CD8-positive, alpha-beta memory T cell (primary cell): ENCODE measurements around the gene ARSB. TPM values are rescaled to one million over a fixed set of nuclear protein-coding genes. Genes with fewer than 3 reads are reported as not detected.
"Not testable (repeated sequence)": the region's sequence is repeated elsewhere in the genome, so short reads cannot be mapped to it uniquely, and the experiment has no call there.

Experiments used
- CTCF ChIA-PET: fragments of 350-600 bp; sonication (Branson Sonifier 250); formaldehyde crosslinking; loops from one replicate; lab custom pipeline; 2021; ENCODE audit warnings: antibody characterized with exemption; lab: Charles Lee
- POLR2A ChIA-PET: fragments of 350-600 bp; sonication (Branson Sonifier 250); formaldehyde crosslinking; loops from one replicate; lab custom pipeline; 2021; ENCODE audit warnings: antibody characterized with exemption; lab: Charles Lee
- DNase-seq, 5 donors: peaks; one replicate each; pipeline versions ENCODE4 v3.0.0 to v3.0.0-alpha.2; 2020 to 2022; ENCODE audit warnings: mixed read lengths in 1 of 5
- H3K27ac ChIP-seq: one replicate; pipeline ENCODE4 v1.7.0; 2013; ENCODE audit warnings: low read depth, mild to moderate bottlenecking, low read length, moderate library complexity
- H3K27me3 ChIP-seq: 2 replicates; pipeline ENCODE4 v1.7.0; 2013; ENCODE audit warnings: low read length, mild to moderate bottlenecking; ENCODE audit not compliant: insufficient read depth, poor library complexity, severe bottlenecking
- H3K36me3 ChIP-seq: 2 replicates; pipeline ENCODE4 v1.7.0; 2013; ENCODE audit warnings: mild to moderate bottlenecking, low read length, moderate library complexity; ENCODE audit not compliant: insufficient read depth
- H3K4me1 ChIP-seq: 2 replicates; pipeline ENCODE4 v1.7.0; 2013; ENCODE audit warnings: mild to moderate bottlenecking, low read length, moderate library complexity; ENCODE audit not compliant: insufficient read depth
- H3K4me3 ChIP-seq: 2 replicates; pipeline ENCODE4 v1.7.0; 2013; ENCODE audit warnings: mild to moderate bottlenecking, low read length
- H3K9me3 ChIP-seq: 2 replicates; pipeline ENCODE4 v1.7.0; 2013; ENCODE audit warnings: mild to moderate bottlenecking, low read length
- H3K27ac Mint-ChIP-seq, 8 donors: one replicate each; pipeline ENCODE4 v1.8.0; 2020 to 2021; ENCODE audit warnings: mixed read lengths in 8 of 8, mild to moderate bottlenecking in 6 of 8, inconsistent platforms in 3 of 8, moderate library complexity in 3 of 8
- H3K27me3 Mint-ChIP-seq, 2 donors: one replicate each; pipeline ENCODE4 v1.8.0; 2020 to 2021; ENCODE audit warnings: mixed read lengths in 2 of 2, mild to moderate bottlenecking in 1 of 2, moderate library complexity in 1 of 2
- H3K36me3 Mint-ChIP-seq, 3 donors: one replicate each; pipeline ENCODE4 v1.8.0; 2020 to 2021; ENCODE audit warnings: mixed read lengths in 3 of 3, inconsistent platforms in 1 of 3, mild to moderate bottlenecking in 1 of 3
- H3K4me1 Mint-ChIP-seq, 3 donors: one replicate each; pipeline ENCODE4 v1.8.0; 2020 to 2021; ENCODE audit warnings: mixed read lengths in 3 of 3, inconsistent platforms in 1 of 3, mild to moderate bottlenecking in 1 of 3
- H3K4me3 Mint-ChIP-seq, 7 donors: one replicate each; pipeline ENCODE4 v1.8.0; 2020 to 2021; ENCODE audit warnings: mixed read lengths in 7 of 7, mild to moderate bottlenecking in 6 of 7, moderate library complexity in 4 of 7, inconsistent platforms in 2 of 7
- H3K9me3 Mint-ChIP-seq, 5 donors: one replicate each; pipeline ENCODE4 v1.8.0; 2020 to 2022; ENCODE audit warnings: mixed read lengths in 5 of 5, mild to moderate bottlenecking in 3 of 5, moderate library complexity in 2 of 5, inconsistent platforms in 1 of 5
- polyA plus RNA-seq: library from polyadenylated mRNA; unstranded; fragments of 300-500 nt; fragmentation: Illumina TruSeq; gene quantifications from one replicate; pipeline ENCODE4 v1.2.3, GENCODE V29; 2021
- total RNA-seq, 2 experiments: library from RNA; stranded (reverse); gene quantifications; one replicate each; pipeline ENCODE4 v1.2.3, GENCODE V29; 2021

ARSB gene
- total and polyA plus RNA-seq, 3 experiments from 2014 or later, result 5.1 to 19.9 (median 19.6) TPM

DNA sequence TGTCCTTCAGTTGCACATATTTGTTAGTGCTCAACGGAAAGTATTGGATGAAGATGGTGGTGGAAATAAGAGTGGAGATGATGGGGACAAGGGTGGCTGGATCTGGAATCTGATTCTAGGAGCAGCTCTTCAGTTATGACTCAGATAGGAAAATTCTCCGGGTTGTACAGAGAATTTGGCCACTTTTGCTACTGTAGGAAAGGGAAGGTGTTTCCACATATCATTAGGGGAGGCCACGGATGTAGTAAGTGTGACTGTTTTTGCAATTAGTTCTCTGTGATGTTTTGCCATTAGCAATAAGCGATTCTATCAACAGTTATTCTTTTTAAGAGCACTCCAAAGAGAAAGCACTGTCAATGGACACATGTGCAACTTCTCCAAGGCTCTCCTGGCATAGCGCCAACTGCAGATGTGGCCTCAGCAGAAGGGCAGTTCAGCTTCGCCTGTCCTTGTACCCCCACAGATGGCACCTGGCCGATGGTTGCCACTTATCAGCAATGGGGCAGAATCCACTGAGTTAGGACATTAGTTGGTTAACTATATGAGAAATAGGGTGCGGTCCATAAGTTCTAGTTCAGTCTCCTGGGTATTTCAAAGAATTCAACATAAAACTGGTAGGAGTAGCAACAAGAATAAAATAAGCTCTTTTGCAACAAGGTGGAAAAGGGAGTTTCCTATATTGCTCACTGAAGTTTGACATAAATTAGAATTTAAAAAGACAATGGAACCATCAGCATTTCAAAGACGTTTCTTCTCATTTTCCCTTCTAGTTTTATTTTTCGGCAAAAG, 96.3 kb downstream of the ARSB start:
- no peak overlapping the region for H3K4me3 Mint-ChIP-seq

DNA sequence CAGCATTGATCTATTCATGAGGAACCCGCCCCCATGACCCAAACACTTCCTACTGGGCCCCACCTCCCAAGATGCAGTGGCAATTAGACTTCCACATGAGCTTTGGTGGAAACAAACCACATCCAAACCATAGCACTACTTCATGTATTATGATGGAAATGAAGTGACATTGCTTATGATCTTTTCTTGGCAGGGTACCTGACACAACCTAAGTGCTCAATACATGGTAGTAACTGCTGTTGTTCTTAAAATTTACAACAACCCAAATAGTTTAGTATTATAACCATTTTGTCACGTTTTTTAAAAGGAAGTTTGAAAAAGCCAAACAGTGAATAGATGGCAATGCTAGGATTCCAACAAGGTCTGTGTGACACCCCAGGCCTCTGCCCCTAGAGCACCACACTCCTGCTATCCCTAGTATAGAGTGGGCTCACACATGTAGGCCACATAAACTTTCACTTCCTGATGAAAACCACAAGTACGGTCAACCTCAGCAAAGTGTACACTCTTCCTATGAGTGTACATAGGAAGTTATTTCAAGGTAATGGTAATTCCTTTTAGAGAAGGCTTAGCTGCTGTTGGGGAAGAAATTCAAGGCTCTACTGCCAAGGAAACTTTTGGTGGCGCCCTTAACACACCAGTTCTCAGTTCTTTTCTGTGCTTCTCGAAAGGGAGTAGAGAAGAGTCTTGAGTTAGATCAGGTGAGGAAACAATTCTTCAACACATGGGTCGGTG, 97.6 kb downstream of the ARSB start:
- CTCF ChIA-PET, result interaction anchor here (0.8 to 1.5 kb wide), 2 partner anchors 8 to 245 kb away, joined by 3 to 7 read pairs; no protein-coding TSS in a partner anchor
- no peak overlapping the region for H3K27ac ChIP-seq
- H3K4me3 Mint-ChIP-seq, result no peak overlapping the region

More for the DNA sequence above, 96.3 kb downstream of the ARSB start:
- DNase-seq, result no peak
- peaks cover 9% of the 10 kb centered on the region for H3K4me1 ChIP-seq
- H3K36me3 ChIP-seq, result peaks cover 3% of the 10 kb centered on the region
- H3K27ac ChIP-seq, result no peak overlapping the region
- no peaks in the 10 kb centered on the region for H3K27me3 ChIP-seq
- Mint-ChIP-seq H3K9me3 (no peaks in the 10 kb centered on the region), H3K27ac (no peak overlapping the region), H3K4me1 (peaks cover 15 to 27% (median 19%) of the 10 kb centered on the region in 3 donors), H3K36me3 (peaks cover 0 to 10% (median 7%) of the 10 kb centered on the region in 3 donors), H3K27me3 (no peaks in the 10 kb centered on the region)
- POLR2A ChIA-PET, result no interaction called here
- H3K4me3 ChIP-seq, result no peak overlapping the region
- H3K9me3 ChIP-seq, result no peaks in the 10 kb centered on the region
- CTCF ChIA-PET, result no interaction called here

DNA sequence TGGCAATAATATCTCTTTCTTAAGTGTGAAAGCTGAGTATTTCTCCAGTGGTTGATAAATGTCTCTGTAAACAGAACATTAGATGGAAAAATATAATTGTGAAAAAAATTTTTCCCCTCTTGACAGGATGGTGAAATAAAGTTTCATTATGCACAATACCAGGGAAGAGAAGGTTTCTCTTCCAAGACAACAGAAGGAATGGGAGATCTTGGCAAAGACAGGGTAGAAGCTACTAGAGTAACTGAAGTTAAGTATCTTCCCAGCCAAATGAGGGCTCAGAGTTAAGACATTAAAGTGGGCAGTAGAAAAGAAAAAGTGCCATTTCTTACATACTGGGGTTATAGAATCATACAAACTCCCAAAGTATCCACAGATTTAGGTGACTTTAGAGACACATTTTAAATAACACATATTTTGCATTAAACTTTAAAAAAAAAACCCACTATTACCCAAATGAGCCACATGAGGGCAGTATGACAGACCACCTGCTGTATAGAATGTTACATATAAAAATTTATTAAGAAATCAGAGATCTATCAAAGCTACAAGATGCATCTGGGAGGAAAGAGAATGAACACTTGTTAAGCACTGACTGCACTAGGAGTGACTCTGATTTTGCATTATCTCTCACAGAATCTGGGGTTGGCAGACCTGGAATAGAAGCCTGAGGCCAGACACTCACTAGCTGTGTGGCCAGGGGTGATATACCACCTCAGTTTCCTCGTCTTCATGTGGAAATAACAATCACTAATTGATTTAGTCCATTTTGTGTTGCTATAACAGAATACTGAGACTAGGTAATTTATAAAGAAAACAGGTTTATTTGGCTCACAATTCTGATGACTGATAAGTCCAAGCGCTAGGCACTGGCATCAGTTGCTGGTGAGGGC, 98.5 kb downstream of the ARSB start:
- no peak overlapping the region for H3K27ac ChIP-seq
- H3K9me3 Mint-ChIP-seq, result no peaks in the 10 kb centered on the region
- POLR2A ChIA-PET, result no interaction called here
- H3K4me3 ChIP-seq, result no peak overlapping the region
- peaks cover 3% of the 10 kb centered on the region for H3K36me3 ChIP-seq
- no peak overlapping the region for H3K4me3 Mint-ChIP-seq
- peaks cover 15 to 27% (median 19%) of the 10 kb centered on the region in 3 donors for H3K4me1 Mint-ChIP-seq
- CTCF ChIA-PET, result interaction anchor here (0.8 to 1.5 kb wide), 2 partner anchors 9 to 246 kb away, joined by 3 to 7 read pairs; no protein-coding TSS in a partner anchor
- peaks cover 9% of the 10 kb centered on the region for H3K4me1 ChIP-seq
- peaks cover 7 to 17% (median 13%) of the 10 kb centered on the region in 3 donors for H3K36me3 Mint-ChIP-seq
- no peaks in the 10 kb centered on the region for H3K27me3 Mint-ChIP-seq
- no peak for DNase-seq
- no peaks in the 10 kb centered on the region for H3K27me3 ChIP-seq
- peak overlapping the region in 1 of 8 donors; percentile 22 for H3K27ac Mint-ChIP-seq
- no peaks in the 10 kb centered on the region for H3K9me3 ChIP-seq

More for the DNA sequence above, 97.6 kb downstream of the ARSB start:
- Histone ChIP-seq H3K9me3 (no peaks in the 10 kb centered on the region), H3K36me3 (peaks cover 3% of the 10 kb centered on the region), H3K4me1 (peaks cover 9% of the 10 kb centered on the region), H3K4me3 (no peak overlapping the region), H3K27me3 (no peaks in the 10 kb centered on the region)
- DNase-seq, result no peak
- Mint-ChIP-seq H3K27me3 (no peaks in the 10 kb centered on the region), H3K4me1 (peaks cover 15 to 27% (median 19%) of the 10 kb centered on the region in 3 donors), H3K27ac (peak overlapping the region in 2 of 8 donors; percentile 19 to 40), H3K36me3 (peaks cover under 1 to 15% (median 11%) of the 10 kb centered on the region in 3 donors), H3K9me3 (no peaks in the 10 kb centered on the region)
- POLR2A ChIA-PET, result no interaction called here

DNA sequence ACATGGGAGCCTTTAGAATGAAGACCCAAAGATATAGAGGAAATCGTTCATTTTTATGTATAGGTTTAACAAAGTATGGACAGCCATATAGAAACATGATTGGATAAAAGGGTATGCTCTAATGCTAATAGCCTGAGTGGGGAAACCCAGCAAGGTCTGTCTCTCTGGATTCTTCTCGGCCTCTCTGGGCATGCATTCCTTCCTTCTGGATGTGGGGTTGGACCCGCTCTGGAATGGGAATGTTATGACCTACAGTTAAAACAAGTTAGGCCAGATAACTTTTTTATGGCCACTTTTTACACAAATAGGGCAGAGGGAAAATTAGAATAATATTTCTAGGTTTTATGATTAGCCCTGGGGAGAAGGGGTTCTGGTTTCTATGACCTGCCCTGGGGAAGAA, 103.2 kb downstream of the ARSB start:
- no peaks in the 10 kb centered on the region for H3K27me3 ChIP-seq
- Mint-ChIP-seq H3K9me3 (no peaks in the 10 kb centered on the region), H3K27ac (no peak overlapping the region), H3K4me1 (peaks cover 0 to under 1% (median under 1%) of the 10 kb centered on the region in 3 donors), H3K27me3 (no peaks in the 10 kb centered on the region), H3K4me3 (no peak overlapping the region), H3K36me3 (peaks cover 16 to 23% (median 21%) of the 10 kb centered on the region in 3 donors)
- H3K4me3 ChIP-seq, result no peak overlapping the region
- POLR2A ChIA-PET, result no interaction called here
- H3K9me3 ChIP-seq, result no peaks in the 10 kb centered on the region
- CTCF ChIA-PET, result no interaction called here
- no peaks in the 10 kb centered on the region for H3K4me1 ChIP-seq
- no peak overlapping the region for H3K27ac ChIP-seq
- H3K36me3 ChIP-seq, result peaks cover 3% of the 10 kb centered on the region
- no peak for DNase-seq

DNA sequence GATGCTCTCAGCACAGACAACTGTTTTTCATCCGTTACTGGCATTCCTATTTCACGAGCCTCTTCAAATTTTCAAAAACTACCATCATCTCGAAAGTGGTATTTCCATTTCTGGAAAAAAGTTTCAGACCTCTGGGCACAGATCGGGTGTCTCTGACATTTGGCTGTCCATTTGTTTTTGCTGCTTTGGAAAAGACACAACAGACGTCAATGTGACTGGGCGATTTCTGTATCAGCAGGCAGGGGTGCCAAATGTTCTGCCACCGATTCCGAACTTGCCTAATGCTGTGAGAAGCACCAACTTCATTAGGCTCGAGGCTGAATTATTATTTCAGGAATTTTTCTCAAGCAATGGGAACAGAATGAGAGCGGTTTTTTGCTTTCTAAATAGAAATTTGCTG, 105.6 kb downstream of the ARSB start:
- POLR2A ChIA-PET, result no interaction called here
- H3K36me3 Mint-ChIP-seq, result peaks cover 14 to 23% (median 15%) of the 10 kb centered on the region in 3 donors

DNA sequence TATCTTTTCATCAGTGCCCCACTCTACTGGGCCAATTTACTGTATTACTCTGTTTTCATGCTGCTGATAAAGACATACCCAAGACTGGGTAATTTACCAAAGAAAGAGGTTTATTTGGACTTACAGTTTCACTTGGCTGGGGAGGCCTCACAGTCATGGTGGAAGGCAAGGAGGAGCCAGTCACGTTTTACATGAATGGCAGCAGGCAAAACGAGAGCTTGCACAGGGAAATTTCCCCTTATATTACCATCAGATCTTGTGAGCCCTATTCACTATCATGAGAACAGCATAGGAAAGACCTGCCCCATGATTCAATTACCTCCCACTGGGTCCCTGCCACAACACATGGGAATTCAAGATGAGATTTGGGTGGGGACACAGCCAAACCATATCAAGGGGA, 119.0 kb downstream of the ARSB start:
- H3K4me1 Mint-ChIP-seq, H3K27ac Mint-ChIP-seq, H3K36me3 ChIP-seq, H3K9me3 ChIP-seq, POLR2A ChIA-PET, H3K4me3 Mint-ChIP-seq, H3K27me3 ChIP-seq, DNase-seq, H3K27ac ChIP-seq, H3K4me3 ChIP-seq, H3K4me1 ChIP-seq, H3K27me3 Mint-ChIP-seq, CTCF ChIA-PET: not testable (repeated sequence)
- Mint-ChIP-seq H3K9me3 (peaks cover 0 to 48% (median 21%) of the 10 kb centered on the region in 5 donors), H3K36me3 (peaks cover 13 to 53% (median 33%) of the 10 kb centered on the region in 3 donors)

More for the DNA sequence above, 105.6 kb downstream of the ARSB start:
- CTCF ChIA-PET, result no interaction called here
- Mint-ChIP-seq H3K4me1 (no peaks in the 10 kb centered on the region), H3K27me3 (no peaks in the 10 kb centered on the region), H3K4me3 (no peak overlapping the region), H3K27ac (no peak overlapping the region), H3K9me3 (no peaks in the 10 kb centered on the region)
- no peak overlapping the region for H3K4me3 ChIP-seq
- no peak for DNase-seq
- H3K9me3 ChIP-seq, result no peaks in the 10 kb centered on the region
- no peak overlapping the region for H3K27ac ChIP-seq
- no peaks in the 10 kb centered on the region for H3K27me3 ChIP-seq
- no peaks in the 10 kb centered on the region for H3K36me3 ChIP-seq
- H3K4me1 ChIP-seq, result no peaks in the 10 kb centered on the region

DNA sequence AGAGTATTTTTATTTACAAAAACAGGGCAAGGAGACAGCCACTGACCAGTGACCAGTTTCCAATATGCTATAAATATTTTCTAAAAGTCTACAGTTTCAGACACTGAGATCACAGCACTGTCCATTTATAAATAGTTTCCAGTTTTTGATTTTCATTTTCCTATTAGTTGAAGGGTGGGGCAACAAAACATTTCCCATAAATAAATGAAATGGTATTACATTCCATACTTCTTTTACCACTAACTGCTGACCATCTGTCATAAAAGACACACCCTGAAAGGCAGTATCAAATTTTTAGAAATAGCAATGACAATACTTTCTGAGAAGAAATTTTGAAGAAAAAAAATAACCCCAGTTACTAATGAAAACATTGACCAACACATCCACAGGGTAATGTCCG, 126.7 kb downstream of the ARSB start:
- H3K9me3 ChIP-seq, result no peaks in the 10 kb centered on the region
- H3K36me3 ChIP-seq, result no peaks in the 10 kb centered on the region
- H3K9me3 Mint-ChIP-seq, result peaks cover 0 to 44% (median 17%) of the 10 kb centered on the region in 5 donors
- H3K27ac ChIP-seq, result no peak overlapping the region
- no peak for DNase-seq
- peaks cover 18 to 59% (median 26%) of the 10 kb centered on the region in 3 donors for H3K36me3 Mint-ChIP-seq
- H3K4me1 ChIP-seq, result no peaks in the 10 kb centered on the region
- H3K4me3 ChIP-seq, result no peak overlapping the region
- POLR2A ChIA-PET, result no interaction called here
- no peaks in the 10 kb centered on the region for H3K4me1 Mint-ChIP-seq
- no peak overlapping the region for H3K27ac Mint-ChIP-seq
- peaks cover 0 to 1% of the 10 kb centered on the region in 2 donors for H3K27me3 Mint-ChIP-seq
- H3K27me3 ChIP-seq, result no peaks in the 10 kb centered on the region
- CTCF ChIA-PET, result no interaction called here
- no peak overlapping the region for H3K4me3 Mint-ChIP-seq
